Erythroblast (primary cell): ENCODE measurements around the gene PTPRM.

Experiments
- DNase-seq, 2 experiments: peaks; one replicate each; lab custom pipeline; 2025; lab: John Stamatoyannopoulos, UW
- GATA1 ChIP-seq: IDR thresholded peaks from 2 replicates; pipeline ENCODE4 v1.6.1; 2011; ENCODE audit warnings: low read depth, mild to moderate bottlenecking, control low read depth, low read length, moderate library complexity
- POLR2A ChIP-seq: IDR thresholded peaks from 2 replicates; pipeline ENCODE4 v1.6.1; 2011; ENCODE audit warnings: mild to moderate bottlenecking, low read length

The PTPRM gene

GRCh38 chr18:7557973-7558372 lies 9.1 kb upstream of the PTPRM start:
- DNase-seq: no peak
- TF ChIP-seq GATA1 (no peak), POLR2A (no peak)

GRCh38 chr18:7558769-7559168 lies 8.3 kb upstream of the PTPRM start:
- no peak for TF ChIP-seq POLR2A
- no peak for TF ChIP-seq GATA1
- DNase-seq: no peak

GRCh38 chr18:7559709-7560319 lies 7.3 kb upstream of the PTPRM start:
- TF ChIP-seq POLR2A (no peak), GATA1 (no peak)
- DNase-seq: no peak

GRCh38 chr18:7561909-7562460 lies 5.1 kb upstream of the PTPRM start:
- DNase-seq: no peak
- TF ChIP-seq POLR2A (no peak), GATA1 (no peak)

GRCh38 chr18:7562491-7562890 lies 4.6 kb upstream of the PTPRM start:
- TF ChIP-seq POLR2A (no peak), GATA1 (no peak)
- no peak for DNase-seq

GRCh38 chr18:7565677-7566076 lies 1.4 kb upstream of the PTPRM start:
- no peak for DNase-seq
- no peak for TF ChIP-seq POLR2A
- no peak for TF ChIP-seq GATA1

GRCh38 chr18:7566244-7566566 lies 911 bp upstream of the PTPRM start:
- no peak for DNase-seq
- no peak for TF ChIP-seq POLR2A
- no peak for TF ChIP-seq GATA1

- peak; percentile 14 to 18 for DNase-seq
- no peak for TF ChIP-seq POLR2A
- no peak for TF ChIP-seq GATA1
These were observed 634 bp downstream of the PTPRM start for GRCh38 chr18:7567474-7568425.

GRCh38 chr18:7568426-7568825 lies 1.3 kb downstream of the PTPRM start:
- no peak for TF ChIP-seq GATA1
- no peak for TF ChIP-seq POLR2A
- DNase-seq: no peak

- no peak for DNase-seq
- TF ChIP-seq GATA1 (no peak), POLR2A (no peak)
These were observed 4.5 kb downstream of the PTPRM start for GRCh38 chr18:7571626-7572025.

- DNase-seq: no peak
- no peak for TF ChIP-seq POLR2A
- no peak for TF ChIP-seq GATA1
These were observed 5.7 kb downstream of the PTPRM start for GRCh38 chr18:7572822-7573221.

- DNase-seq: no peak
- no peak for TF ChIP-seq GATA1
- TF ChIP-seq POLR2A: no peak
These were observed 8.4 kb downstream of the PTPRM start for GRCh38 chr18:7575465-7576028.

GRCh38 chr18:7576077-7576476 lies 9.0 kb downstream of the PTPRM start:
- no peak for DNase-seq
- TF ChIP-seq GATA1 (no peak), POLR2A (no peak)

GRCh38 chr18:7576685-7577084 lies 9.6 kb downstream of the PTPRM start:
- DNase-seq: no peak
- TF ChIP-seq GATA1 (no peak), POLR2A (no peak)
